Activated T-cell treated with anti-CD3 and anti-CD28 coated beads, Interleukin-2, amount 50 U/mL, for 1 hour (primary cell): ENCODE measurements around the gene STOM.
"Not testable (repeated sequence)": the region's sequence is repeated elsewhere in the genome, so short reads cannot be mapped to it uniquely, and the experiment has no call there.

Experiments used
- DNase-seq: peaks from one replicate; pipeline ENCODE4 v3.0.0-alpha.2; 2020

Gene STOM

GRCh38 chr9:121369595-121370265 lies at the start of gene STOM:
TSS of gene STOM (minus strand) at chr9:121370250. CDS start at chr9:121370187, 63 bp downstream.
- DNase-seq, result no peak

DNA sequence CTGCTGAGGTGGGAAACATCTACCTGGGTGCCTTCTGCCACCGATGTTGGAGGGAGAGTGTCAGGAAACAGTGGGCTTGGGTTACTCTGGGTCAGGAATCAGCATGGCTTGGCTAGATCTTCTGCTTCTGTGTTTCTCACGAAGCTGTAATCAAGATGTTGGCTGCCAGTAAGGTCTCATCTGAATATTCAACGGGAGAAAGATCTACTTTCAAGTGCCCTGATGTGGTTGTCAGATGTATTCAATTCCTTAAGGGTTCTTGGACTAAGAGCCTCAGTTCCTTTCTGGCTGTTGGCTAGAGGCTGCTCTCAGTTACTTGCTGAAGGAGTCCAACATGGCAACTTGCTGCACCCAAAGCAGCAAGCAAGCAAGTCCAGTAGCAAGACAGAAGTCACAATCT lies 41.9 kb upstream of the STOM start:
- no peak for DNase-seq

- no peak for DNase-seq
Observed at GRCh38 chr9:121405899-121406298, 35.8 kb upstream of the STOM start.

GRCh38 chr9:121404906-121405305 lies 34.9 kb upstream of the STOM start:
- no peak for DNase-seq

- no peak for DNase-seq
Observed at GRCh38 chr9:121399883-121400607, 30.0 kb upstream of the STOM start.

DNA sequence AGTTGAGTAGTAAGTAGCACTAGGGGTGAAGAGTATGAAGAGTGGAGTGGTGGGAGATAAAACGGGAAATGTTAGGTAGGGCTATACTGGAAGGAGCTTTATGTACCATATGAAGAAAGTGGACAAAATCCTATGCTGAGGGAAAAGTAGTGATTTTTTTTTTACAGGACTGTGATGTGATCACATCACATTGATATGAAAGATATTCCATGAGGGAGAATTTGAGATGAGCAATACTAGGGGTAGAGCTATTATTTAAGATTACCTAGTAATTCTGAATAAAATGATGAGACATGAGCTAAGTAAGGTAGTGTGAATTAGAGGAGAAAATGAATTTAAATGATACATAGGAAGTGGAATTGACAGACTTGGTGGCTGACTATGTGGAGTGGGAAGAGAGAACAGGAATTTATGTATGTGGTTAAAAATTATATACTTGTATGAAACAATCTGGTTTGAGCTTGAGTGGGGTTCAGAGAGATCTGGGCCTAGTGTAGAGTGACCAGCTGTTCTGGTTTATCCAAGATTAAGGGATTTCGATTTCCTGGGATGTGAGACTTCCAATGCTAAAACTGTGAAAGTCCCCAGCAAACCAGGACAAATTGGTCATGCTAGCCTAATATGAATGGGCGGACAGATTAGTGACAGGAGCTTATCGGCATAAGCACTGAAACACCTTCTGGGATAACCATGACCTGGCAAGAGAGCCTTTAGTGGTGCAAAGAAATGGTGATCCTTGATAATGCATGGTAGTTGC lies 29.3 kb upstream of the STOM start:
- no peak for DNase-seq

GRCh38 chr9:121398374-121398773 lies 28.3 kb upstream of the STOM start:
- DNase-seq, result no peak

- DNase-seq, result not testable (repeated sequence)
Observed at GRCh38 chr9:121397277-121397676, 27.2 kb upstream of the STOM start.

DNA sequence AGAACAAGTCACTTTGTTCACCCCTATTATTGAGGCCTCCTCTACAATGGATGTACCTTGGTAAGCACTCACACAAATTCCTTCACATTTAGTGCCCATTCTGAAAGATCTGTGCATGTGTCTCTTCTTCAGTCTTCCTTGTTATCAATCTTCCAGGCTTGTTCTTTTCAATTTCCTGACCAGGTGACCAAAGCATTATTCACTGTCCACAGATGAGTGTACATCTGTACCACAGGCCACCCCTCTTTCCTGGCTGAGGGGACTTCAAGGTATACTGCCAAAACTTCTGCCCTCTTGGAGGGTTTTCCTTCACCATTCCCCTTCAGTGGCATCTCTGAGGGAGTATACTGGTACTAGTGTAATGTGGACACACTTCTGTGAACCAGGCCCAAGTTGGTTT lies 25.5 kb upstream of the STOM start:
- no peak for DNase-seq

DNA sequence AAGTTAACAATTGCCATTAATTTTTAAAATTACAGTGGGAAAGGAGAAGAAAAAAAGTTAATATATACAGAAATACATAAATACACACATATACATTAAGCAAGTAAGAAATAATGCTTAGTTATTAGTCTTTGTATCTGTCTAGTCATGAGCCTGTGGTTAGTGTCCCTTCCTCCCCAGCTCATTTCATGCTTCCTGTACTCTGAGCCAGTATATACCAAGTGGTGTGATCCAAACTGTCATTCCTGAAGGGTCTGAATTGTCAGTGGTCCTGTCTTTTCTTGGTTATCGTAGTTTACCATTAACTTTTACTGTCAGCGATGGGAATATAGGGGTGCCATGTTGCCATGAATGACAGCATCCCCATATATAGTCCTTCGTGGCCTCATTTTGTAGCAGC lies 24.2 kb upstream of the STOM start:
- no peak for DNase-seq

DNA sequence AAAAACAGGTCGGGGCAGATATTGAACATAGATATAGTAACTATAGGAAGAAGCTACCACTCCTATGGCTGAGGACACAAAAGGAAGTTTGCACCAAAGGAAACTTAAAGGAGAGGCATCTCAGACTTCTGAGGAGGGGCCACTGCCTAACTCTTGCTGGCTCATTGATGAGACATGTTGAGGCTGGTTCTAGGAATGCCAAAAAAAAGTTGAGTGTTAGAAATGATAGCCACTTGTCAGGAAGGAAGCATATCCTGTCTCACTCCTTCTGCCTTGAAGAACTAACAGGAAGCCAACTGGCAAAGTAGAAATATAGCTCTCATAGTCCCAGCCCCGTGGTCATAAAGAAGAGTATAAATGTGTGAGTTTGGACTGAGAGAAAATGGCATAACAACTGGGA lies 23.3 kb upstream of the STOM start:
- no peak for DNase-seq

DNA sequence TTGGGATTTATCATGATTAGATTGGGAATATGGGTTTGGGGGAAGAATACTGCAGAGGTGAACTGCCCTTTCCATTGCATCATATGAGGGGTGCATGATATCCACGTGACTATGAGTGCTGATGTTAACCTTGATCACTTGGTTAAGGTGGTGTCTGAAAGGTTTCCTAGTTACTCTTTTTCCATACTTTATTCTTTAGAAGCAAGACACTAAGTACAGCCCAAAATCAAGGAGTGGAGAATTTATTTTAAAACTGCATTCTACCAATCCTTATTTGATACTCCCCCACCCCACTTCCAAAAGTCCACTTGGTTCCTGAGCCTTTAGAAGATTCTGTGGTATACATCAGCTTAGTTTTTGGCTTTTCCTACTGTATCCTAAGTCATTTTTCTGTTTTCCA lies 20.3 kb upstream of the STOM start:
- DNase-seq, result no peak

DNA sequence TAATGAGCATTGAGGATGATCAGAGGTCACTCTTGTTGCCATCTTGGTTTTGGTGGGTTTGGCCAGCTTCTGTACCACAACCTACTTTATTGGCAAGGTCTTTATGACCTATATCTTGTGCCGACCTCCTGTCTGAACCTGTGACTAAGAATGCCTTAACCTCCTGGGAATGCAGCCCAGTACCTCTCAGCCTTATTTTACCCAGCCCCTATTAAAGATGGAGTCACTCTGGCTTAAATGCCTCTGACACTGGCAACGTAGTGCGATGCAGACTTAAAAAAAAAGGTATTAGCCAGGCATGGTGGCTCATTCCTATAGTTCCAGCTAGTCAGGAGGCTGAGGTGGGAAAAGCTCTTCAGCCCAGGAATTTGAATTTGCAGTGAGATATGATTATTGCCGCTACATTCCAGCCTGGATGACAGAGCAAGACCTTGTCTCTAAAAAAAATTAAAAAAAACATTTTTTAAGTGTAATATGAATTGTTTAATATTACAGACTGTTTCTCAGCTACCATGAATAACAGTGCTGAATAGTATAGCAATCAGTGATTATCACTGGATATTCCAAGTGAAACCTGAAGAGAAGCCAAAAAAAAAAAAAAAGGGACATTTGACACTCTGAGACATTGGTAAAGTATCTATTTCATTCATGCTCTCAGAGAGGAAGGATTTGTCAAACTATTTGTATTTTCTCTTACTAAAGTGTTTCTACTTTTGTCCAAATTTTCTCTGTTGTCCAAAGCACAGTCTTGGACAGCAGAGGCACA lies 18.3 kb upstream of the STOM start:
- no peak for DNase-seq

GRCh38 chr9:121386442-121387175 lies 16.6 kb upstream of the STOM start:
- no peak for DNase-seq

GRCh38 chr9:121383715-121384114 lies 13.7 kb upstream of the STOM start:
- no peak for DNase-seq

GRCh38 chr9:121380846-121381245 lies 10.8 kb upstream of the STOM start:
- DNase-seq, result no peak

DNA sequence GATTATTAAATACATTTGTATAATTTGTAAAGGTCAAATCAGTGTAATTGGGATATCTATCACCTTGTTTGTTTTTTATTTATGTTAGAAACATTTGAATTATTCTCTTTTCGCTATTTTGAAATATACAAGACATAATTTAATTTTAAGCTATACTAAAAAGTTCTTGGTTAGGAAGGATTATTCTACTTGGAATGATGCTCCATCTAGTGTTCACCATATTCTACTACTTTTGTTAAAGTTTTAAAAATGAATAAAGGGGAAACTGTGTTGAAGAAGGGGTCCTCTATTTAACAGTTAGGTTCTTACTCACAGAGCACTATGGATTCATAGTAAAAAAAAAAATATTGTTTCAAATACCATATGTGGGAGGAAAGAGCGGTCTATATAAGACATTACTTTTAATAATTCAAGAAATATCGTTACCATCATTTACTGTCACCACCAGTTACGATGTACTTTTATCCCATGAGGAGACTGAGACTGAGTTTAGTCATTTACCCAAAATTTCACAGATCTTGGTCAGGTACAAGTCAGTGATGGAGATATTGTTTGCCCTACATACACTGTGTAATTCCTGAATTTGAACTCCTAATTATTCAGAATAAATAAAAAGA lies 6.3 kb upstream of the STOM start:
- no peak for DNase-seq

GRCh38 chr9:121373011-121373729 lies 3.1 kb upstream of the STOM start:
- DNase-seq, result no peak

DNA sequence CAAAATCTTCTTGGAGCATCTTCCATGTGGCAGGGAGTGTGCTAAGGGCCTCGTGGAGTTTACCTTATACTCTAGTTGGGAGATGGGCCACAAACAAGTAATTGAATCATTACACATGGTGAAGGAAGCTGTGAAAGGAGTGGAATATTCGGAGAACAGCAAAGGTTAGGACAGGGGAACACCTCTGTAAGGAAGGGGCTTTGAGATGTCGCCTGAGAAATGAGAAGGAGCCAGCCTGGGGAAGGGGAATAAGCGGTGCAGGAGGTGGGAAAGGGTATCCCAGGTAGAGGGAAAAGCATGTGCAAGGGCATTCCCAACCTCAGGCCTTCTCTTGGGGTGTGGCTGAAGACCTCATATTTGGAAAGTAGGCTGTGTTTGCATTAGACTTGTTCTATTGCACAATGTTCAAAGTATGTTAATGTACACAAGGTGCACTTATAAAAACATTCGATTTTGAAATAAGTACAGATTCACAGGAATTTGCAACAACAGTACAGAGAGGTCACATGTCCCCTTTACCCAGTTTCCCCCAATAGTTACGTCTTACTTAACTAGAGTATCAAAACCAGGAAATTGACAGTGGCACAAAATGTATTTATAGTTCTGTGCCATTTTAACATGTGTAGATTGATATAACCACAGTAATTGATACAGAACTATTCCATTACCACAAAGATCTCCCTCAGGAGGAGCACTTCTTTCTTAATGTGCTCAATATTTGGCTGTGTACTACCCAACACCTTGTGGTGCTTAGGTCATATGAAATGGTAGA lies 2.4 kb upstream of the STOM start:
- no peak for DNase-seq

- DNase-seq, result no peak
Observed at GRCh38 chr9:121371495-121372061, 1.5 kb upstream of the STOM start.
